GM10266 (cell line): ENCODE data around the gene CNTRL.

Experiments
- DNase-seq: peaks from one replicate; pipeline ENCODE4 v3.0.0; 2012; ENCODE audit errors: extremely low spot score
- CTCF ChIP-seq: IDR thresholded peaks from 2 replicates; pipeline ENCODE4 v1.5.1; 2012; ENCODE audit warnings: mild to moderate bottlenecking, low read depth; ENCODE audit not compliant: control insufficient read depth, insufficient read depth; ENCODE audit errors: missing control alignments

The CNTRL gene

DNA sequence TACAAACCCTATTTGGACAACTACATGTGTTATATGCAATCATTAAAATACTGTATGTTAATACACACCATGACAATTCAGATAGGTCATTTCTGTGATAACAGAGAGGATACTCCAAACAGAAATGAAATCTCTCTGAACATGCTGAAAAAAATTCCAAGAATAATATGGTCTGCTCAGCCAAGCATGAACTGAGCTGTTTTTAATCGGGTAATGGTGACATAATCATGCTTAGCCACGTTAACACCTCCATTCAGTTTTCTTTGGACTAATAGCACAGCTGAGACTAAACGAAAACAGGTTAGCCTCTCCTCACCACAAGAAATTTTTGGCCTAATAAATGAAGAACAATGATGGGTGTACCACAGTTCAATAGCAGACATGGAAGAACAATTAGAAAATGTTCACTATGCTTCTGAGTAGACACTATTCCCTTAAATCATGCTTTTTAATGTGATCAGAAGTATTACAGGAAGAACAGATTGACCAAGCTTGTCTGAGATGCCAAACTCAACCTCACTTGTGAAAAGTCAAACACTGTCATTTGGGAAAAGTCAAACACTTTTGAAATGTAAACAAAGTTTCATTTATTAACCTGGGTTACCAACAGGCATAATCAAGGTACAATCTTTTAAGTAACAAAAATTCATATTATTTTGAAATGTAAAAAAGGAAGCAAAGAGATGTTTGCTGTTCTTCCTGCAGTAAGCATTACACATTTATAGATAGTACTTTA, 107.5 kb downstream of the CNTRL start:
- TF ChIP-seq CTCF = no peak
- no peak for DNase-seq

- no peak for TF ChIP-seq CTCF
- DNase-seq = no peak
Observed at GRCh38 chr9:121182989-121183388, 108.2 kb downstream of the CNTRL start.

DNA sequence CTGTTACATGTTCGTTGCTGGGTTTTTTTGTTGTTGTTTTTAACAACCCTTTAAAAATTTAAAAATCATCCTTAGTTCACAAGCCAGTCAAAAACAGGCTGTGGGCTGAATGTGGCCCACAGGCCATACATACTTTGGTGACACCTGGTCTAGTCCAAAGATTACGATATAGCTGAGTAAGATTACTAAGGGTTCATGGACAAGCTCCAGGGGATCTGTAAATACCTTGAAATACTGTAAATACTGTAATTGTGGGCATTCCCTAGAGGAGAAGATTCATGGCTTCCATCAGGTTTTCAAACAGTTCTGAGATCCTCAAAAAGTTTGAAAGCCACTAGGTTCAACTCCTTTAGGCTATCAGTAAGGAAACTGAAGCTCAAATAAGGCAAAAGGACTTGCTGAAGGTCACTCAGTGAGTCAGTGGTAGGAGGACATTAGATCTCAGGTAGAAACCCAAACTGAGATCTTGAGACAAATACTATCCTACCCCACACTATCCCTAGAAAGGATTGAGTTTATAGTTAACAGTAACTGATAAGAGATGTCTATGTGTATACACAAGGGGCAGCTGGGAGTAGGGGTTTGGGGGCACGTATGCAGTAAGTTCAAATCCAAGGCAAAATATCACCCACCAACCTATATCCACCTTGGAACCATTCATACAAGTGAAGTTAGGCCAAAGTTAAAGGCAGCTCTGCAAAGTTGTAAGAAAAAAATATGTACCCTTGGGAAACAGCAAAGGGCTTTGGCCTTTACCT, 109.1 kb downstream of the CNTRL start:
- DNase-seq = no peak
- no peak for TF ChIP-seq CTCF

- no peak for DNase-seq
- TF ChIP-seq CTCF = no peak
Observed at GRCh38 chr9:121184463-121184862, 109.7 kb downstream of the CNTRL start.

DNA sequence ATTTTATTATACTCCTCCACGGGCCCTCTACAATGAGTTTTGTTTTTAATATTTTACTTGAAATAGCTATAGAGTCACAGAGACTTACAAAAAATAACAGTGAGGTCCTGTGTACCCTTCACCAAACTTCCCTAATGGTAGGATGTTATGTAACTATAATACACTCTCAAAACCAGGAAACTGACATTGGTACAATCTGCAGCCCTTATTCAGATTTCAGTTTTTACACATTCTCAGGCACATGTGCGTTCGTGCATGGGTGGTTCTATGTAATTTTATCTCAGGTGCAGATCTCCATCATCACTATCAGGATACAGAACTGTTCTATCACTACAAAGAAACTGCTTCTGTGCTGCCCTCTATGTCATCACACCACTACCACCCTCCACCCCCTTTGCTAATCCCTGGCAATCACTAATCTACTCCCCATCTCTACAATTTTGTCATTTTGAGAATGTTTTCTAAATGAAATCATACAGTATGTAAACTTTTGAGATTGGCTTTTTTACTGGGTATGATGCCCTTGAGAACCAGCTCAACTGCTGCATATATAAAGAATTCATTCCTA, 110.5 kb downstream of the CNTRL start:
- DNase-seq = no peak
- no peak for TF ChIP-seq CTCF

GRCh38 chr9:121185774-121186403, 111.1 kb downstream of the CNTRL start:
- TF ChIP-seq CTCF = no peak
- DNase-seq = no peak

GRCh38 chr9:121187636-121188305, 113.0 kb downstream of the CNTRL start:
- TF ChIP-seq CTCF = no peak
- no peak for DNase-seq
